ENCODE measurements around the gene DMXL2. TPM values are rescaled to one million over a fixed set of nuclear protein-coding genes. Genes with fewer than 3 reads are reported as not detected.

DMXL2 gene
- total RNA-seq, 4 donors from 2014 or later = 34.7 to 81.2 (median 69.3) TPM

DNA sequence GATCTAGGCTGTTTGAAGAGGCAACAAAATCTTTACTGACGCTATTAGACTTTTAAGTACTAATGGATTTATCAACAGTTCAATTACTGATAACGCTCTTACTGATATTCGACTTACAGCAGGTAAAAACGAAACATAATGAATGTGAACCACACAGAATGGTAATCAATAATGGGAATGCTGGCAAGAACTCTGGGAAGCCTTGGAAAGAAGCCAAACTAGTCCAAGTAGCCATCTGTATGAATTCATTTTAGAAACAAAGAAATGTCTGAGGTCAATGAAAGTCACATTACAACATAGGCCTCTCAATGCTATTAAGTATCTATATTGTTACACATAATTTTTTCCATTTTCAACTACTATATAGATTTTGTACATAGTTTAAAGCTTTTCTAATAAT is 130.0 kb downstream of the DMXL2 start:
- H3K9me3 ChIP-seq = no peaks in the 10 kb centered on the region
- H3K27me3 ChIP-seq = no peaks in the 10 kb centered on the region
- H3K4me1 ChIP-seq = no peaks in the 10 kb centered on the region
- no peak overlapping the region for H3K27ac ChIP-seq
- peaks cover 0 to 20% (median 0%) of the 10 kb centered on the region in 3 donors for H3K36me3 ChIP-seq
- TF ChIP-seq POLR2A (IDR thresholded peaks at IDR 0.05) = no peak
- TF ChIP-seq, protein P1, sequence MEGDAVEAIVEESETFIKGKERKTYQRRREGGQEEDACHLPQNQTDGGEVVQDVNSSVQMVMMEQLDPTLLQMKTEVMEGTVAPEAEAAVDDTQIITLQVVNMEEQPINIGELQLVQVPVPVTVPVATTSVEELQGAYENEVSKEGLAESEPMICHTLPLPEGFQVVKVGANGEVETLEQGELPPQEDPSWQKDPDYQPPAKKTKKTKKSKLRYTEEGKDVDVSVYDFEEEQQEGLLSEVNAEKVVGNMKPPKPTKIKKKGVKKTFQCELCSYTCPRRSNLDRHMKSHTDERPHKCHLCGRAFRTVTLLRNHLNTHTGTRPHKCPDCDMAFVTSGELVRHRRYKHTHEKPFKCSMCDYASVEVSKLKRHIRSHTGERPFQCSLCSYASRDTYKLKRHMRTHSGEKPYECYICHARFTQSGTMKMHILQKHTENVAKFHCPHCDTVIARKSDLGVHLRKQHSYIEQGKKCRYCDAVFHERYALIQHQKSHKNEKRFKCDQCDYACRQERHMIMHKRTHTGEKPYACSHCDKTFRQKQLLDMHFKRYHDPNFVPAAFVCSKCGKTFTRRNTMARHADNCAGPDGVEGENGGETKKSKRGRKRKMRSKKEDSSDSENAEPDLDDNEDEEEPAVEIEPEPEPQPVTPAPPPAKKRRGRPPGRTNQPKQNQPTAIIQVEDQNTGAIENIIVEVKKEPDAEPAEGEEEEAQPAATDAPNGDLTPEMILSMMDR (IDR thresholded peaks at IDR 0.05) = no peak
- no peak for DNase-seq
- H3K4me3 ChIP-seq = no peak overlapping the region

DNA sequence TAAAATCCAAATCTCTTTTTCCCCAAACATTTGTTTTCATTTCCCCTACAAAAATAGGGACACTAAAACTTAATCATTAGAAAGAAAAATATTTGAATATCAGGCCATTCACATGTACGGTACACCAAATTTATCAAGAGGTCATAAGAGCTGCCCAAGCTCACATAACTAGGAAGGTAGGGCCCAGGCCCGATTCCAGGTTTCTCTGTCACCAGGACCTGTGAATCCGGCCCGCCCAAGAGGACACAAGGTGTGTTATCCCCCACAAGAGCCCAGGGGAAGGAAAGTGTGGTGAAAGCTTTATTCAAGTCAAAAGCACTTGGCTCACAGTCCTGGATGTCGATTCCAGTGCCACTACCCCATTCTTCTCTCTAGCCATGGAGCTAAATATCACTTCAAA is 130.6 kb downstream of the DMXL2 start:
- TF ChIP-seq POLR2A (IDR thresholded peaks at IDR 0.05) = no peak
- TF ChIP-seq, protein P1 (IDR thresholded peaks at IDR 0.05) = no peak
- no peak for DNase-seq
- H3K36me3 ChIP-seq = peaks cover 0 to 26% (median 0%) of the 10 kb centered on the region in 3 donors
- H3K4me1 ChIP-seq = no peaks in the 10 kb centered on the region
- H3K4me3 ChIP-seq = no peak overlapping the region
- no peak overlapping the region for H3K27ac ChIP-seq
- no peaks in the 10 kb centered on the region for H3K27me3 ChIP-seq
- H3K9me3 ChIP-seq = no peaks in the 10 kb centered on the region

DNA sequence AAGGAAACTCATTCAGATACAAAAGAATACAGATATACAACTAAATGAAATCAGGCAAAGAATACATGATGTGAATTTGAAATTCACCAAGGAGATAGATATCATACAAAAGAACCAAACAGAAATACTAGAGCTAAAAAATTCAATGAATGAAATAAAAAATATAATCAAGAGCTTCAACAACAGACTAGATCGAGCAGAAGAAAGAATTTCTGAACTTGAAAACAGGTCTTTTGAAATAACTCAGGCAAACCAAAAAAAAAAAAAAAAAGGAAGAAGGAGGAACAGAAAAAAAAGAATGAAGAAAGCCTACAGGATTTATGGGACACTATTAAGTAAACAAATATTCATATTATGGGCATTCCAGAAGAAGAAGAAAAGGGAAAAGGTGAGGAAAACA is 137.8 kb downstream of the DMXL2 start:
- peaks cover 0 to 5% (median 0%) of the 10 kb centered on the region in 4 donors for H3K9me3 ChIP-seq
- no peak overlapping the region for H3K27ac ChIP-seq
- H3K27me3 ChIP-seq = no peaks in the 10 kb centered on the region
- no peak overlapping the region for H3K4me3 ChIP-seq
- H3K4me1 ChIP-seq = no peaks in the 10 kb centered on the region
- no peak for DNase-seq
- TF ChIP-seq, protein P1 (IDR thresholded peaks at IDR 0.05) = no peak
- no peak for TF ChIP-seq POLR2A (IDR thresholded peaks at IDR 0.05)
- H3K36me3 ChIP-seq = peaks cover 0 to 69% (median 0%) of the 10 kb centered on the region in 3 donors

DNA sequence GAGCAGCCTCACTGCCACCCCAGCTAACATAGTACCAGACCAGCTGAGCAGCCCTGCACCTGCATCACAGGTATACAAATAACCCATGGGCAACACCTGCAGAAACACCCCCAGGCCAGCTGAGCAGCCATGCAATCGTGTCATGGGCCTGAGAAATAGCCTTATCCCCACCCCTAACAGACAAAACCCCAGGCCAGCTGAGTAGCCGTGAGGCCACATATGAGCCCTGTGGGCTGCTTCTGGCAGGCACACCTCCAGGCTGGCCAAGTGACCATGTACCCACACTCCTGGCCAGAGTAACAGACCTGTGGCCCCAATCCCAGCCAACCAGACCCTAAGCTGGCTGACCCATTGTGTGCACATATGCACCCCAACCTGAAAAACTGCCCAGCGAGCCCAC is 138.6 kb downstream of the DMXL2 start:
- no peaks in the 10 kb centered on the region for H3K27me3 ChIP-seq
- no peak overlapping the region for H3K27ac ChIP-seq
- no peak for TF ChIP-seq POLR2A (IDR thresholded peaks at IDR 0.05)
- TF ChIP-seq, protein P1 (IDR thresholded peaks at IDR 0.05) = no peak
- peaks cover 0 to 68% (median 0%) of the 10 kb centered on the region in 3 donors for H3K36me3 ChIP-seq
- H3K4me3 ChIP-seq = no peak overlapping the region
- H3K9me3 ChIP-seq = peaks cover 0 to 5% (median 0%) of the 10 kb centered on the region in 4 donors
- H3K4me1 ChIP-seq = no peaks in the 10 kb centered on the region
- no peak for DNase-seq

DNA sequence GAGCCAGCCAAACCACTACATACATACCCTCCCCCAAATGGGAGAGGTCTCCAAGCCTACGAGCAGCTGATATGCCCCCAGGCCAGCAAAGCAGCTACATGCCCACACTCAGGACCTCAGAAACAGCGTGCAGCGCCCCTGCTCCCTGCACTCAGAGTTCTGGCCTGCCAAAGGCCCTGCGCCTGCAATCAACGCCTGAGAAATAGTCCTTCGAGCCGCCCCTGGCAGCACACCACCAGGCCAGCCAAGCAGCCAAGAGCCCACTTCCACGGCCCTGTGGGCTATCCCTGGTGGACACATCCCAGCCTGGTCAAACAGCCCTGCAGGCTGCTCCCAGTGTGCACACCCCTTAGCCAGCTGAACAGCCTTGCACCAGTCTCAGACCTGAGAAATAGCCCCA is 139.1 kb downstream of the DMXL2 start:
- no peak overlapping the region for H3K4me3 ChIP-seq
- no peak for DNase-seq
- no peaks in the 10 kb centered on the region for H3K27me3 ChIP-seq
- H3K4me1 ChIP-seq = no peaks in the 10 kb centered on the region
- TF ChIP-seq, protein P1 (IDR thresholded peaks at IDR 0.05) = no peak
- peaks cover 0 to 63% (median 0%) of the 10 kb centered on the region in 3 donors for H3K36me3 ChIP-seq
- H3K9me3 ChIP-seq = peaks cover 0 to 5% (median 0%) of the 10 kb centered on the region in 4 donors
- H3K27ac ChIP-seq = no peak overlapping the region

DNA sequence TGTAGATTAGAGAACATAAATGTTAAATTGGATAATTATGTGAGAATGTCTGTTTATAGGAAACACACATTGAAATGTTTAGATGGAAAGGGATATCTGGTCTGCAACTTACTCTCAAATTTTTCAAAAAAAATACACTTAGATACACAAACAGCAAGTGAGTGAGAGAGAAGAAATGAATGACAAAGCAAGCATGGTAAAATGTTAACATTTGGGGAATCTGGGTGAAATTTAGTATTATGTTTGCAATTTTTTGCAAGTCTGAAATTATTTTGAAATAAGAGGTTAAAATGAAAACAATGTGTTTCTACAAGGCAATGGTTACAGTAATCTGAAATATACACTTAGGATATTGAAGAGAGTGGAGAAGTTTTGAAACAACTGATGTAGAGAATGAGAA is 146.8 kb downstream of the DMXL2 start:
- Histone ChIP-seq H3K4me3 (no peak overlapping the region), H3K36me3 (peaks cover 0 to 38% (median 0%) of the 10 kb centered on the region in 3 donors), H3K27ac (no peak overlapping the region), H3K9me3 (no peaks in the 10 kb centered on the region), H3K27me3 (no peaks in the 10 kb centered on the region), H3K4me1 (no peaks in the 10 kb centered on the region)
- DNase-seq = no peak
- no peak for TF ChIP-seq POLR2A (IDR thresholded peaks at IDR 0.05)
- TF ChIP-seq, protein P1 (IDR thresholded peaks at IDR 0.05) = no peak
